Astrocyte (in vitro differentiated cells and primary cell): Measurements from ENCODE around the gene PRKAG2.

ENCODE experiments used
- EZH2 ChIP-seq: IDR thresholded peaks from 2 replicates; pipeline ENCODE4 v1.6.1; 2012; ENCODE audit warnings: mild to moderate bottlenecking, low read length, inconsistent platforms; ENCODE audit not compliant: insufficient read depth
- TF ChIP-seq, protein P1 (sequence below): IDR thresholded peaks from 2 replicates; pipeline ENCODE4 v1.5.1; 2011; ENCODE audit warnings: low read depth, mild to moderate bottlenecking, inconsistent platforms, low read length, moderate library complexity; ENCODE audit not compliant: insufficient read depth

GRCh38 chr7:151625606-151626005 lies 251.3 kb downstream of the PRKAG2 start:
- TF ChIP-seq, protein P1, sequence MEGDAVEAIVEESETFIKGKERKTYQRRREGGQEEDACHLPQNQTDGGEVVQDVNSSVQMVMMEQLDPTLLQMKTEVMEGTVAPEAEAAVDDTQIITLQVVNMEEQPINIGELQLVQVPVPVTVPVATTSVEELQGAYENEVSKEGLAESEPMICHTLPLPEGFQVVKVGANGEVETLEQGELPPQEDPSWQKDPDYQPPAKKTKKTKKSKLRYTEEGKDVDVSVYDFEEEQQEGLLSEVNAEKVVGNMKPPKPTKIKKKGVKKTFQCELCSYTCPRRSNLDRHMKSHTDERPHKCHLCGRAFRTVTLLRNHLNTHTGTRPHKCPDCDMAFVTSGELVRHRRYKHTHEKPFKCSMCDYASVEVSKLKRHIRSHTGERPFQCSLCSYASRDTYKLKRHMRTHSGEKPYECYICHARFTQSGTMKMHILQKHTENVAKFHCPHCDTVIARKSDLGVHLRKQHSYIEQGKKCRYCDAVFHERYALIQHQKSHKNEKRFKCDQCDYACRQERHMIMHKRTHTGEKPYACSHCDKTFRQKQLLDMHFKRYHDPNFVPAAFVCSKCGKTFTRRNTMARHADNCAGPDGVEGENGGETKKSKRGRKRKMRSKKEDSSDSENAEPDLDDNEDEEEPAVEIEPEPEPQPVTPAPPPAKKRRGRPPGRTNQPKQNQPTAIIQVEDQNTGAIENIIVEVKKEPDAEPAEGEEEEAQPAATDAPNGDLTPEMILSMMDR, result no peak
- TF ChIP-seq EZH2, result no peak
